Lower leg skin (tissue), 4 donors: Measurements from ENCODE around the gene MAD1L1. TPM values are rescaled to one million over a fixed set of nuclear protein-coding genes. Genes with fewer than 3 reads are reported as not detected.

Source experiments
- DNase-seq, 2 donors: peaks; one replicate each; pipeline ENCODE4 v3.0.0-alpha.2; 2019; ENCODE audit warnings: low spot score in 2 of 2
- H3K4me3 ChIP-seq: fragments of 200-600 bp; sonication (generic); 2 replicates; pipeline ENCODE4 v1.5.1; 2017; ENCODE audit warnings: mild to moderate bottlenecking, low read depth; ENCODE audit not compliant: poor library complexity, severe bottlenecking
- CTCF ChIP-seq, 3 donors: fragments of 450-650 bp; IDR thresholded peaks; one replicate each; pipeline ENCODE4 v1.5.1; 2016; ENCODE audit warnings: antibody characterized with exemption in 3 of 3, mild to moderate bottlenecking in 3 of 3, moderate library complexity in 2 of 3
- POLR2A ChIP-seq, 2 donors: fragments of 450-650 bp; IDR thresholded peaks; one replicate each; pipeline ENCODE4 v1.6.1; 2016 to 2017; ENCODE audit warnings: antibody characterized with exemption in 2 of 2, mild to moderate bottlenecking in 1 of 2, moderate library complexity in 1 of 2
- WGBS, 2 donors: methylation state at CpG; one replicate each; pipeline ENCODE4 v1.1.5; 2018; 5-methylcytosine and 5-hydroxymethylcytosine counted together
- intact Hi-C: fragments of 100-400 bp; cut with DNase I; formaldehyde crosslinking; loops from one replicate; pipeline ENCODE4 v1.15.0; 2023; ENCODE audit warnings: low total_unique reads
- total RNA-seq, 4 donors: library from RNA; depleted of rRNA; stranded (reverse); fragments of >200 nt; gene quantifications; one replicate each; pipeline ENCODE4 v1.1.0, GENCODE V29; 2016

The MAD1L1 gene
- total RNA-seq, 4 donors from 2014 or later: 37.7 to 77.8 (median 59.4) TPM

GRCh38 chr7:2209961-2210323 lies 22.8 kb downstream of the MAD1L1 start:
- TF ChIP-seq POLR2A (IDR thresholded peaks at IDR 0.05): no peak
- TF ChIP-seq CTCF (IDR thresholded peaks at IDR 0.05): no peak
- WGBS, 2 donors: 86 to 91% methylated on average over 8 of the region's 8 CpGs
- DNase-seq: no peak
- intact Hi-C loops: loop anchor here (10.0 kb wide), 2 partner anchors 545 to 625 kb away; no protein-coding TSS in a partner anchor
- H3K4me3 ChIP-seq: no peak overlapping the region

- TF ChIP-seq POLR2A (IDR thresholded peaks at IDR 0.05): no peak
- TF ChIP-seq CTCF (IDR thresholded peaks at IDR 0.05): no peak
- H3K4me3 ChIP-seq: no peak overlapping the region
- 62 to 70% methylated on average over 16 of the region's 21 CpGs for WGBS, 2 donors
- DNase-seq: peak; percentile 37 to 92
- intact Hi-C loops: no loop called here
Measured at GRCh38 chr7:2209146-2209960, 23.4 kb downstream of the MAD1L1 start.

- H3K4me3 ChIP-seq: no peak overlapping the region
- DNase-seq: no peak
- TF ChIP-seq POLR2A (IDR thresholded peaks at IDR 0.05): no peak
- TF ChIP-seq CTCF (IDR thresholded peaks at IDR 0.05): no peak
- 86 to 87% methylated on average over 16 of the region's 16 CpGs for WGBS, 2 donors
- intact Hi-C loops: no loop called here
Measured at GRCh38 chr7:2208712-2209111, 24.0 kb downstream of the MAD1L1 start.

GRCh38 chr7:2205036-2205780 lies 27.5 kb downstream of the MAD1L1 start:
- TF ChIP-seq POLR2A (IDR thresholded peaks at IDR 0.05): no peak

GRCh38 chr7:2204446-2204845 lies 28.3 kb downstream of the MAD1L1 start:
- 97% methylated on average over 11 of the region's 11 CpGs for WGBS, 2 donors
- intact Hi-C loops: no loop called here
- no peak for DNase-seq
- H3K4me3 ChIP-seq: no peak overlapping the region
- TF ChIP-seq POLR2A (IDR thresholded peaks at IDR 0.05) (no peak), CTCF (IDR thresholded peaks at IDR 0.05) (no peak)

More at GRCh38 chr7:2205036-2205780, 27.5 kb downstream of the MAD1L1 start:
- intact Hi-C loops: no loop called here
- 87 to 89% methylated on average over 16 of the region's 16 CpGs for WGBS, 2 donors
- H3K4me3 ChIP-seq: no peak overlapping the region
- no peak for DNase-seq

- WGBS, 2 donors: 76 to 79% methylated on average over 13 of the region's 13 CpGs
- intact Hi-C loops: no loop called here
- no peak for TF ChIP-seq CTCF (IDR thresholded peaks at IDR 0.05)
- TF ChIP-seq POLR2A (IDR thresholded peaks at IDR 0.05): no peak
- no peak for DNase-seq
- H3K4me3 ChIP-seq: no peak overlapping the region
Measured at GRCh38 chr7:2203766-2204300, 28.9 kb downstream of the MAD1L1 start.
